Measurements from ENCODE around the gene NT5DC2.

Gene NT5DC2

GRCh38 chr3:52480768-52481715 is 52.6 kb downstream of the NT5DC2 start:
- Histone ChIP-seq H4K8ac (ENCODE audit: low read depth, low read length) (no peak overlapping the region), H3K56ac (ENCODE audit: low read length) (no peak overlapping the region), H2BK120ac (ENCODE audit: low read depth, low read length) (no peak overlapping the region), H3K23ac (ENCODE audit: low read length) (no peak overlapping the region), H3K27ac (ENCODE audit: low read depth, low read length) (no peak overlapping the region), H3K79me1 (ENCODE audit: low read length) (no peaks in the 10 kb centered on the region), H3K4me2 (ENCODE audit: low read length) (no peak overlapping the region), H3K4ac (ENCODE audit: low read depth, low read length) (no peak overlapping the region), H3K36me3 (ENCODE audit: control insufficient read depth, insufficient read depth, low read length) (peaks cover 12% of the 10 kb centered on the region), H3K4me3 (ENCODE audit: low read length) (no peak overlapping the region), H3K27me3 (ENCODE audit: insufficient read depth, low read length, poor library complexity) (no peaks in the 10 kb centered on the region), H2BK15ac (replicated peaks; ENCODE audit: low read depth) (no peak overlapping the region), H2AK5ac (ENCODE audit: low read length) (no peak overlapping the region), H4K5ac (ENCODE audit: low read length) (no peak overlapping the region), H3K9ac (ENCODE audit: low read length) (no peak overlapping the region), H3K4me1 (ENCODE audit: control insufficient read depth, low read depth, low read length) (no peaks in the 10 kb centered on the region), H3K18ac (ENCODE audit: low read length) (no peak overlapping the region), H2BK5ac (ENCODE audit: low read length) (no peak overlapping the region), H3K79me2 (ENCODE audit: control insufficient read depth, insufficient read depth, low read length) (no peaks in the 10 kb centered on the region)
- WGBS (ENCODE audit: extremely low coverage, insufficient coverage, low lambda C conversion rate): no CpG with 5 or more reads among the region's 27 CpGs
- no peak for DNase-seq

- H3K79me2 ChIP-seq (ENCODE audit: control insufficient read depth, insufficient read depth, low read length): no peaks in the 10 kb centered on the region
- no peak overlapping the region for H2BK15ac ChIP-seq (replicated peaks; ENCODE audit: low read depth)
- H3K4me3 ChIP-seq (ENCODE audit: low read length): no peak overlapping the region
- H2AK5ac ChIP-seq (ENCODE audit: low read length): no peak overlapping the region
- no peak overlapping the region for H2BK120ac ChIP-seq (ENCODE audit: low read depth, low read length)
- no peak overlapping the region for H3K4me2 ChIP-seq (ENCODE audit: low read length)
- no peak overlapping the region for H3K18ac ChIP-seq (ENCODE audit: low read length)
- H3K4me1 ChIP-seq (ENCODE audit: control insufficient read depth, low read depth, low read length): no peaks in the 10 kb centered on the region
- H3K9ac ChIP-seq (ENCODE audit: low read length): no peak overlapping the region
- H3K56ac ChIP-seq (ENCODE audit: low read length): no peak overlapping the region
- no peak for DNase-seq
- WGBS (ENCODE audit: extremely low coverage, insufficient coverage, low lambda C conversion rate): no CpG with 5 or more reads among the region's 16 CpGs
- no peaks in the 10 kb centered on the region for H3K79me1 ChIP-seq (ENCODE audit: low read length)
- H3K23ac ChIP-seq (ENCODE audit: low read length): no peak overlapping the region
- no peak overlapping the region for H2BK5ac ChIP-seq (ENCODE audit: low read length)
- H4K8ac ChIP-seq (ENCODE audit: low read depth, low read length): no peak overlapping the region
- H3K27me3 ChIP-seq (ENCODE audit: insufficient read depth, low read length, poor library complexity): no peaks in the 10 kb centered on the region
- H3K36me3 ChIP-seq (ENCODE audit: control insufficient read depth, insufficient read depth, low read length): peaks cover 12% of the 10 kb centered on the region
- no peak overlapping the region for H4K5ac ChIP-seq (ENCODE audit: low read length)
- H3K27ac ChIP-seq (ENCODE audit: low read depth, low read length): no peak overlapping the region
- H3K4ac ChIP-seq (ENCODE audit: low read depth, low read length): no peak overlapping the region
Observed at GRCh38 chr3:52479877-52480575, 53.6 kb downstream of the NT5DC2 start.

- H2AK5ac ChIP-seq (ENCODE audit: low read length): no peak overlapping the region
- no peak overlapping the region for H2BK15ac ChIP-seq (replicated peaks; ENCODE audit: low read depth)
- H4K8ac ChIP-seq (ENCODE audit: low read depth, low read length): no peak overlapping the region
- H3K79me1 ChIP-seq (ENCODE audit: low read length): no peaks in the 10 kb centered on the region
- no peaks in the 10 kb centered on the region for H3K4me1 ChIP-seq (ENCODE audit: control insufficient read depth, low read depth, low read length)
- no peak overlapping the region for H3K4ac ChIP-seq (ENCODE audit: low read depth, low read length)
- H3K23ac ChIP-seq (ENCODE audit: low read length): no peak overlapping the region
- no CpG with 5 or more reads among the region's 7 CpGs for WGBS (ENCODE audit: extremely low coverage, insufficient coverage, low lambda C conversion rate)
- no peak overlapping the region for H4K5ac ChIP-seq (ENCODE audit: low read length)
- no peak overlapping the region for H3K4me3 ChIP-seq (ENCODE audit: low read length)
- H3K27ac ChIP-seq (ENCODE audit: low read depth, low read length): no peak overlapping the region
- peaks cover 15% of the 10 kb centered on the region for H3K36me3 ChIP-seq (ENCODE audit: control insufficient read depth, insufficient read depth, low read length)
- no peaks in the 10 kb centered on the region for H3K27me3 ChIP-seq (ENCODE audit: insufficient read depth, low read length, poor library complexity)
- no peak overlapping the region for H3K56ac ChIP-seq (ENCODE audit: low read length)
- no peak for DNase-seq
- H3K79me2 ChIP-seq (ENCODE audit: control insufficient read depth, insufficient read depth, low read length): no peaks in the 10 kb centered on the region
- no peak overlapping the region for H3K4me2 ChIP-seq (ENCODE audit: low read length)
- no peak overlapping the region for H3K18ac ChIP-seq (ENCODE audit: low read length)
- no peak overlapping the region for H2BK5ac ChIP-seq (ENCODE audit: low read length)
- H2BK120ac ChIP-seq (ENCODE audit: low read depth, low read length): no peak overlapping the region
- H3K9ac ChIP-seq (ENCODE audit: low read length): no peak overlapping the region
Observed at GRCh38 chr3:52479037-52479876, 54.4 kb downstream of the NT5DC2 start.

GRCh38 chr3:52477796-52478095 is 55.9 kb downstream of the NT5DC2 start:
- H2BK120ac ChIP-seq (ENCODE audit: low read depth, low read length): no peak overlapping the region
- no peaks in the 10 kb centered on the region for H3K4me1 ChIP-seq (ENCODE audit: control insufficient read depth, low read depth, low read length)
- no peak overlapping the region for H3K56ac ChIP-seq (ENCODE audit: low read length)
- no peaks in the 10 kb centered on the region for H3K79me2 ChIP-seq (ENCODE audit: control insufficient read depth, insufficient read depth, low read length)
- no peak overlapping the region for H2BK5ac ChIP-seq (ENCODE audit: low read length)
- DNase-seq: no peak
- no peak overlapping the region for H3K23ac ChIP-seq (ENCODE audit: low read length)
- no peak overlapping the region for H4K5ac ChIP-seq (ENCODE audit: low read length)
- no peak overlapping the region for H3K4me2 ChIP-seq (ENCODE audit: low read length)
- H3K4me3 ChIP-seq (ENCODE audit: low read length): no peak overlapping the region
- no peak overlapping the region for H3K27ac ChIP-seq (ENCODE audit: low read depth, low read length)
- H3K79me1 ChIP-seq (ENCODE audit: low read length): no peaks in the 10 kb centered on the region
- no CpG with 5 or more reads among the region's 6 CpGs for WGBS (ENCODE audit: extremely low coverage, insufficient coverage, low lambda C conversion rate)
- peaks cover 19% of the 10 kb centered on the region for H3K36me3 ChIP-seq (ENCODE audit: control insufficient read depth, insufficient read depth, low read length)
- no peak overlapping the region for H3K18ac ChIP-seq (ENCODE audit: low read length)
- H2AK5ac ChIP-seq (ENCODE audit: low read length): no peak overlapping the region
- H4K8ac ChIP-seq (ENCODE audit: low read depth, low read length): no peak overlapping the region
- H2BK15ac ChIP-seq (replicated peaks; ENCODE audit: low read depth): no peak overlapping the region
- no peak overlapping the region for H3K4ac ChIP-seq (ENCODE audit: low read depth, low read length)
- H3K9ac ChIP-seq (ENCODE audit: low read length): no peak overlapping the region
- H3K27me3 ChIP-seq (ENCODE audit: insufficient read depth, low read length, poor library complexity): no peaks in the 10 kb centered on the region

- no peaks in the 10 kb centered on the region for H3K4me1 ChIP-seq (ENCODE audit: control insufficient read depth, low read depth, low read length)
- WGBS (ENCODE audit: extremely low coverage, insufficient coverage, low lambda C conversion rate): no CpG with 5 or more reads among the region's 16 CpGs
- no peak overlapping the region for H3K4me2 ChIP-seq (ENCODE audit: low read length)
- no peak overlapping the region for H3K56ac ChIP-seq (ENCODE audit: low read length)
- no peak overlapping the region for H3K18ac ChIP-seq (ENCODE audit: low read length)
- H3K79me1 ChIP-seq (ENCODE audit: low read length): no peaks in the 10 kb centered on the region
- H3K27ac ChIP-seq (ENCODE audit: low read depth, low read length): no peak overlapping the region
- H3K79me2 ChIP-seq (ENCODE audit: control insufficient read depth, insufficient read depth, low read length): no peaks in the 10 kb centered on the region
- H2AK5ac ChIP-seq (ENCODE audit: low read length): no peak overlapping the region
- H4K5ac ChIP-seq (ENCODE audit: low read length): no peak overlapping the region
- no peak overlapping the region for H2BK15ac ChIP-seq (replicated peaks; ENCODE audit: low read depth)
- H2BK120ac ChIP-seq (ENCODE audit: low read depth, low read length): no peak overlapping the region
- H3K36me3 ChIP-seq (ENCODE audit: control insufficient read depth, insufficient read depth, low read length): peaks cover 19% of the 10 kb centered on the region
- H3K27me3 ChIP-seq (ENCODE audit: insufficient read depth, low read length, poor library complexity): no peaks in the 10 kb centered on the region
- H3K4me3 ChIP-seq (ENCODE audit: low read length): no peak overlapping the region
- H4K8ac ChIP-seq (ENCODE audit: low read depth, low read length): no peak overlapping the region
- H2BK5ac ChIP-seq (ENCODE audit: low read length): no peak overlapping the region
- no peak overlapping the region for H3K9ac ChIP-seq (ENCODE audit: low read length)
- H3K4ac ChIP-seq (ENCODE audit: low read depth, low read length): no peak overlapping the region
- DNase-seq: no peak
- H3K23ac ChIP-seq (ENCODE audit: low read length): no peak overlapping the region
Observed at GRCh38 chr3:52477076-52477795, 56.4 kb downstream of the NT5DC2 start.
